Naive thymus-derived CD8-positive, alpha-beta T cell (primary cell): Measurements from ENCODE around the gene IL36RN. TPM values are rescaled to one million over a fixed set of nuclear protein-coding genes. Genes with fewer than 3 reads are reported as not detected.

Experiments used
- ATAC-seq, 2 donors: fragments of 150-1000 bp; cut with Tn5 transposase in 1 of 2; sonication (Bioruptor Pico), chemical (Tn5 transposase) in 1 of 2; 1 replicate in 1 of 2; 2 replicates in 1 of 2; pipeline ENCODE4 v1.10.0; 2021; ENCODE audit warnings: mild to moderate bottlenecking in 2 of 2, moderate library complexity in 2 of 2
- POLR2A ChIA-PET: fragments of 350-600 bp; sonication (Branson Sonifier 250); formaldehyde crosslinking; loops from one replicate; lab custom pipeline; 2021; ENCODE audit warnings: antibody characterized with exemption; lab: Charles Lee
- DNase-seq, 10 donors: peaks; one replicate each; pipeline versions ENCODE4 v3.0.0 to v3.0.0-alpha.2; 2020 to 2022
- H3K27ac Mint-ChIP-seq, 10 donors: one replicate each; pipeline ENCODE4 v1.8.0; 2020 to 2022; ENCODE audit warnings: mild to moderate bottlenecking in 10 of 10, mixed read lengths in 10 of 10, moderate library complexity in 4 of 10, inconsistent platforms in 1 of 10
- H3K27me3 Mint-ChIP-seq, 5 donors: one replicate each; pipeline ENCODE4 v1.8.0; 2021 to 2022; ENCODE audit warnings: mixed read lengths in 5 of 5
- H3K36me3 Mint-ChIP-seq, 3 donors: one replicate each; pipeline ENCODE4 v1.8.0; 2020 to 2022; ENCODE audit warnings: mixed read lengths in 3 of 3, mild to moderate bottlenecking in 2 of 3, inconsistent platforms in 1 of 3
- H3K4me1 Mint-ChIP-seq, 4 donors: one replicate each; pipeline ENCODE4 v1.8.0; 2021 to 2022; ENCODE audit warnings: mixed read lengths in 4 of 4
- H3K4me3 Mint-ChIP-seq, 10 donors: one replicate each; pipeline ENCODE4 v1.8.0; 2020 to 2022; ENCODE audit warnings: mild to moderate bottlenecking in 10 of 10, mixed read lengths in 10 of 10, moderate library complexity in 6 of 10, inconsistent platforms in 1 of 10
- H3K9me3 Mint-ChIP-seq, 9 donors: one replicate each; pipeline ENCODE4 v1.8.0; 2020 to 2022; ENCODE audit warnings: mixed read lengths in 9 of 9, mild to moderate bottlenecking in 3 of 9, inconsistent platforms in 1 of 9, moderate library complexity in 1 of 9
- polyA plus RNA-seq, 3 donors: library from polyadenylated mRNA; unstranded; fragments of 300-500 nt; fragmentation: Illumina TruSeq; gene quantifications; one replicate each; pipeline ENCODE4 v1.2.3, GENCODE V29; 2021
- total RNA-seq, 8 experiments: library from RNA in 2 of 8; stranded (reverse) in 2 of 8; gene quantifications; one replicate each; pipeline ENCODE4 v1.2.3 and lab custom pipeline; 2021 to 2026

Gene IL36RN
- total and polyA plus RNA-seq, 5 experiments from 2014 or later = not detected

DNA sequence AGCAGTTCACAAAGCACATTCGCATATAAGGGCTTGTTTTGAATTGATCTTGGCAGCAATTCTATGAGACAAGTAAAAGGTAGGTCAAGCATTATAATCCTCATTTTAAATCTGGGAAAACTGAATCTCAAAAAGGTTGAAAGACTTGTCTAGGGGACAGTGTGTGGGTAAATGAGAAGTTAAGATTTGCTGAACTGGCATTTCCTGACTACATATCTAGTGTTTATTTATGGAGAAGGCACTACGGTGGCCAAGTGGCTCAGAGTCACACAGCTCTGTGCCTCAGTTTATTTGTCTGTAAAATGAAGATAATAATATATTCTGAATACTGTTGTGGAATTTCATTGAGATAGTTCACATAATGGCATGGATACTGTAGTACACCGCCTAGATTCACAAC lies 52.1 kb downstream of the IL36RN start:
- ATAC-seq (no peak), DNase-seq (no peak)
- no peaks in the 10 kb centered on the region for H3K9me3 Mint-ChIP-seq
- H3K4me1 Mint-ChIP-seq = peaks cover 0 to 5% (median 0%) of the 10 kb centered on the region in 4 donors
- H3K36me3 Mint-ChIP-seq = no peaks in the 10 kb centered on the region
- no peak overlapping the region for H3K27ac Mint-ChIP-seq
- H3K27me3 Mint-ChIP-seq = peaks cover 0 to 6% (median 1%) of the 10 kb centered on the region in 5 donors
- POLR2A ChIA-PET = no interaction called here
- no peak overlapping the region for H3K4me3 Mint-ChIP-seq

GRCh38 chr2:113111823-113112287 lies 52.9 kb downstream of the IL36RN start:
- POLR2A ChIA-PET = no interaction called here
- Mint-ChIP-seq H3K27me3 (peaks cover 0 to 6% (median 1%) of the 10 kb centered on the region in 5 donors), H3K27ac (no peak overlapping the region), H3K4me1 (peaks cover 0 to 11% (median 0%) of the 10 kb centered on the region in 4 donors), H3K4me3 (no peak overlapping the region), H3K36me3 (no peaks in the 10 kb centered on the region), H3K9me3 (no peaks in the 10 kb centered on the region)
- DNase-seq (no peak), ATAC-seq (no peak)

DNA sequence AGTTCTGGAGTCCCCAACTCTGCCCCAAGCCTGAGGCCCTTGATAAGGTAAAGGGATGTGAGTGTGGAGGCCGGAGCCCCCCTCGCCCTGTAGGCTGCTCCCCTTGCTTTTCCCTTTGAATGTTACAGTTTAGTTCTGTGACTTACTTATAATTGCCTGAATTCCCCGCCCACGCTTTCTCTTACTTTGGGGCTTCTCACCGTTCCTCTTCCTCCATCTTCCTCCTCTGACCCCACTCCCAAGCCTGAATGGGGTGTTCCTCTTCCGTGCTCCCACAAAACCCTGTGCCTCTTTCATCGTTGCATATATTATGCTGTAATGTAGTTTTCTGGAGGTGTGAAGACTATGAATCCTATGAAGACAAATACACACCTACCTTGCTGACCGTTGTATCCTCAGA lies 53.4 kb downstream of the IL36RN start:
- ATAC-seq (no peak), DNase-seq (no peak)
- H3K36me3 Mint-ChIP-seq = no peaks in the 10 kb centered on the region
- peaks cover 0 to 6% (median 1%) of the 10 kb centered on the region in 5 donors for H3K27me3 Mint-ChIP-seq
- no peak overlapping the region for H3K27ac Mint-ChIP-seq
- peaks cover 0 to 12% (median 2%) of the 10 kb centered on the region in 4 donors for H3K4me1 Mint-ChIP-seq
- no peaks in the 10 kb centered on the region for H3K9me3 Mint-ChIP-seq
- POLR2A ChIA-PET = interaction anchor here (1.1 kb wide), 1 partner anchor 10 kb away, joined by 3 read pairs; no protein-coding TSS in a partner anchor
- H3K4me3 Mint-ChIP-seq = no peak overlapping the region

DNA sequence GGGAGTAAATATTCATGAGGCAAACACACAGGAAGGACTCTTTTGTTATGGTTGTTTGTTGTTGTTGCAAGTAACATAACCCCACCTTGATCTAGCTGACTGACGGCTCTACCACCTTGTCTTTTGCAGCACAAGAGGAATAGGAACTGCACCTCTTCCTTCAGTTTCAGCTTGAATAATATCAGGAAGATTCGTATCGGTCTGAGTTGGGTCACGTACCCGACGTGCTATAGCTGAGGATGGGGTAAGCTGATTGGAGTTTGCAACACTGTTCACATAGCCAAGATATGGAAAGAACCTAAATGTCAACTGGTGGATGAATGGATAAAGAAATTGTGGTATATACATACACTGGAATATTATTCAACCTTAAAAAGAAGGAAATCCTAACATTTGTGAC lies 53.9 kb downstream of the IL36RN start:
- no peak overlapping the region for H3K27ac Mint-ChIP-seq
- POLR2A ChIA-PET = interaction anchor here (1.1 kb wide), 1 partner anchor 10 kb away, joined by 3 read pairs; no protein-coding TSS in a partner anchor
- H3K36me3 Mint-ChIP-seq = no peaks in the 10 kb centered on the region
- no peak overlapping the region for H3K4me3 Mint-ChIP-seq
- peaks cover 0 to 12% (median 2%) of the 10 kb centered on the region in 4 donors for H3K4me1 Mint-ChIP-seq
- peaks cover 0 to 6% (median 1%) of the 10 kb centered on the region in 5 donors for H3K27me3 Mint-ChIP-seq
- no peak for DNase-seq
- ATAC-seq = no peak
- no peaks in the 10 kb centered on the region for H3K9me3 Mint-ChIP-seq

- DNase-seq = no peak
- Mint-ChIP-seq H3K27ac (no peak overlapping the region), H3K4me1 (peaks cover 0 to 12% (median 2%) of the 10 kb centered on the region in 4 donors), H3K36me3 (no peaks in the 10 kb centered on the region), H3K27me3 (peaks cover 0 to 4% (median under 1%) of the 10 kb centered on the region in 5 donors), H3K9me3 (no peaks in the 10 kb centered on the region), H3K4me3 (no peak overlapping the region)
- POLR2A ChIA-PET = no interaction called here
- ATAC-seq = no peak
Measured at GRCh38 chr2:113113807-113114206, 54.8 kb downstream of the IL36RN start.

Other genes starting within 250 kb of the IL36RN start
- not detected for gene IL1B, start 222.4 kb upstream of the IL36RN start, total RNA-seq
- gene IL1B, start 222.4 kb upstream of the IL36RN start, polyA plus RNA-seq = not detected
- gene IL37, start 148.0 kb upstream of the IL36RN start, total RNA-seq = not detected
- gene IL37, start 148.0 kb upstream of the IL36RN start, polyA plus RNA-seq = not detected
- not detected for gene IL36G, start 81.2 kb upstream of the IL36RN start, total RNA-seq
- gene IL36G, start 81.2 kb upstream of the IL36RN start, polyA plus RNA-seq = not detected
- gene IL36A, start 53.7 kb upstream of the IL36RN start, total RNA-seq = 1 to 10 TPM; 1.2 to 2.1 TPM
- under 1 TPM in 2 of 3 donors, not detected in 1; 0.25 to 0.47 TPM for gene IL36A, start 53.7 kb upstream of the IL36RN start, polyA plus RNA-seq
- not detected for gene IL36B, start 6.3 kb upstream of the IL36RN start, total RNA-seq
- gene IL36B, start 6.3 kb upstream of the IL36RN start, polyA plus RNA-seq = not detected
- not detected for gene IL1F10, start 8.8 kb downstream of the IL36RN start, total RNA-seq
- gene IL1F10, start 8.8 kb downstream of the IL36RN start, polyA plus RNA-seq = not detected
- 1 to 10 TPM in 1 of 2 experiments, not detected in 1; 1.2 TPM for gene IL1RN, start 68.4 kb downstream of the IL36RN start, total RNA-seq
- gene IL1RN, start 68.4 kb downstream of the IL36RN start, polyA plus RNA-seq = not detected
- 100 to 1,000 TPM; 118 to 124 TPM for gene PSD4, start 114.8 kb downstream of the IL36RN start, total RNA-seq
- gene PSD4, start 114.8 kb downstream of the IL36RN start, polyA plus RNA-seq = 10 to 100 TPM; 22.8 to 44.1 (median 29.9) TPM
- 1 to 10 TPM in 1 of 2 experiments, under 1 TPM in 1; 0.82 to 1.6 TPM for gene PAX8, start 219.7 kb downstream of the IL36RN start, total RNA-seq
- gene PAX8, start 219.7 kb downstream of the IL36RN start, polyA plus RNA-seq = under 1 TPM; 0.52 to 0.73 (median 0.68) TPM